ENCODE data around the gene IPO9. TPM values are rescaled to one million over a fixed set of nuclear protein-coding genes. Genes with fewer than 3 reads are reported as not detected.
"Not testable (repeated sequence)": the region's sequence is repeated elsewhere in the genome, so short reads cannot be mapped to it uniquely, and the experiment has no call there.

IPO9 gene
- total RNA-seq, 1 experiment from 2014 or later = 24.8 TPM

DNA sequence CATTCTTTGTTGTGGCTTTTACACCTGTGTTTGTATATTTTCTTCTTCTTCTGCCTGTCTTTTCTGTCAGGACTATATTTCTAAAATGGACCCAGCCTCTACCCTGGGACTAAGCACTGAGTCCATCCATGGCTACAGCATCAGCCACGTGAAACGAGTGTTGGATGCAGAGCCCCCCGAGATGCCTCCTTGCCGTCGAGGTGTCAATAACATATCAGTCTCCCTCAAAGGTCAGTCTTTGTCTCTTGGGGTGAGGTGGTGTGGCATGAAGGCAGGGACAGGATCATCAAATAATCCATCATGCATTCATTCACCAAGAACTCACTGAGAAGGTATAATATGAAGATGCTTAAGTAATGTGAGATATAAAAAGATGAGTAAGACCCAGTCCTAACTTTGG, 19.1 kb upstream of the IPO9 start:
- DNase-seq (ENCODE audit: low spot score) = no peak

DNA sequence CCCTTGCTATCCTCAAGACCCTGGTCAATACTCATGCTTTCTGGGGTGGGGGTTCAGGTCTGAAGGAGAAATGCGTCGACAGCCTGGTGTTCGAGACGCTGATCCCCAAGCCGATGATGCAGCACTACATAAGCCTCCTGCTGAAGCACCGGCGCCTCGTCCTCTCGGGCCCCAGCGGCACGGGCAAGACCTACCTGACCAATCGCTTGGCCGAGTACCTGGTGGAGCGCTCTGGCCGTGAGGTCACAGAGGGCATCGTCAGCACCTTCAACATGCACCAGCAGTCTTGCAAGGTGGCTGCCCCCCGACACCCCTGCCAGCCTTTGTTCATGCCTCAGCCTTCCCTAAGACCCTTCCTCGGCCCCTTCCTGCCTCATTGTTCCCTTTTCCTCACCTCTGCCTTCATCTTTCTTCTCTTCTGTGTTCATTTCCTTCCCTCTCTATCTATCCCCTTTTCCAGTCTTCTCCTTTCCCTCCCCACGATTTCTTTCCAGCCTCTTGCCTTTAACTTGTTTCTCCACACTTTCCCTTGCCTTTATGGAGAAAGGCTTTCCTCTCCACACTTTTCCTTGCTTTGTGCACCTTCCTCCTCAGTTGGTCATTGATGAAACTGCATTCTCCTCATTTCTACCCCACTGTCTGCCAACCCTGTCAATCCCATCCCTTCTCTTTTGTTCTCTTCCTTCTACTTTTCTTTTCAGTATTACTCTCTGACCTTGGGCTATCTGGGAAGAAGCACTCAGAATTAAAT, 18.3 kb upstream of the IPO9 start:
- DNase-seq (ENCODE audit: low spot score) = no peak

DNA sequence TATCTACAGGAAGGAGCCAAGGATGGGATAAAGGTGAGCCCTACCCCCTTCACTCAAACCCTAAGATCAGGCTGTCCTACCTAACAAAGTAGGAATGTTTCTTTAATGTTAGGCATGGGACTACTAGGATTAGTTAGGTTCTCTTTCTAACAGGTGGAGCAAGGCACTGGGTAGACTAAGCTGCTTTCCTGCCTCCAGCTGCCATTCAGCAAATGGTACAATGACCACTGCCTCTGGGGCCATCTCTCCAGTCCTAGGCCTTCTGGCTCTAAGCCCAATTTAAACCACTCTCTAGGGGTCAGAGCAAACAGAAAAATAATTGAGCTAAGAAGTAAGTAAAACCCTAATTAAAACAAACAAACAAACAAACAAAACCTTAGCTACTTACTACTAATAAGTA, 15.7 kb upstream of the IPO9 start:
- no peak for DNase-seq (ENCODE audit: low spot score)

DNA sequence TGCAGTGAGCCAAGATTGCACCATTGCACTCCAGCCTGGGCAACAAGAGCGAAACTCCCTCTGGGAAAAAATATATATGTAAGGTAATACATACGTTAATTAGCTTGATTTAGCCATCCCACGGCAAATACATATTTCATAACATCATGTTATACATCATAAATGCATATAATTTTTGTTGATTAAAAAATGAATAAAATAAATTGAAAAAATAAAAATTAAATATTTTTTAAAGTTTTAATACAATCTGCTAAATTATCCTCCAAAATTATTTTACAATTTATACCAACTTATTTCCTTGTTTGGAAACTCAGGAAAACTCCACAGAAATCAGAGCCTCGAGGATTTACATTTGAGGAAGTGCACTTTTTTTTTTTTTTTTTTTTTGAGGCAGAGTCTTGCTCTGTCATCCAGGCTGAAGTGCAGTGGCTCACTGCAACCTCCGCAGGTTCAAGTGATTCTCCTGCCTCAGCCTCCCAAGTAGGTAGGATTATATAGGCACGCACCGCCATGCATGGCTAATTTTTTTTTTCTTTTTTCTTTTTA, 12.6 kb upstream of the IPO9 start:
- no peak for DNase-seq (ENCODE audit: low spot score)

DNA sequence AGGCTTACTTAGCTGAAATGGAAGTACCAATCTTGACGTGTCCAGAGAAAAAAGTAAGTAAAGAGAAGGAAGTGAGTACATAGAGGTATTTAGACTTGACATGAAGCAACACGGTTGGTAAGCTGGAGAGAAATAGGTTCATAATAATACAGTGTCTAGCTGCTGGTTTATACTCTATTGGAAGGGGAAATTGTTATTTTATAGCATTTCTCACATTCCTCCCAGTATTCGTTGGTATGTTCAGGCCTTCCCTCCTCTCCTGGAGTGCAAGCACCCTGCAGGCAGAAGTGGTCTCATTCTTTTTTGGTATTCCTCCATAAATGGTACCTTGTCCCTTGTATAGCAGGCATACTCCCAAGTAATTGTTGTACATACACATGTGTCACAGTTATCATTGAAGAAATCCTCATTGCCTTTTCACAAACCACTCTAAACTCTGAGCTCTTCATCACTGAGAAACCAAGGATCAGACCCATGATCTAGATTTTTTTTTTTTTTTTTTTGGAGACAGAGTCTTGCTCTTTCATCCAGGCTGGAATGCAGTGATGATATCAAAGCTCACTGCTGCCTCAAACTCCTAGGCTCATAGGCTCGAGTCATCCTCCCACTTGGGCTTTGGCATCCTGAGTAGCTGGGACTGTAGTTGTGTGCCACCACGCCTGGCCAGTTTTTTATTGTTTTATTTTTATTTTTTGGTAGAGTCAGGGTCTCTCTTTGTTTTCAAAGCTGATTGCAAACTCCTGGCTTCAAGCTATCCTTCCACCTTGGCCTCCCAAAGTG, 9.8 kb upstream of the IPO9 start:
- DNase-seq (ENCODE audit: low spot score) = no peak

DNA sequence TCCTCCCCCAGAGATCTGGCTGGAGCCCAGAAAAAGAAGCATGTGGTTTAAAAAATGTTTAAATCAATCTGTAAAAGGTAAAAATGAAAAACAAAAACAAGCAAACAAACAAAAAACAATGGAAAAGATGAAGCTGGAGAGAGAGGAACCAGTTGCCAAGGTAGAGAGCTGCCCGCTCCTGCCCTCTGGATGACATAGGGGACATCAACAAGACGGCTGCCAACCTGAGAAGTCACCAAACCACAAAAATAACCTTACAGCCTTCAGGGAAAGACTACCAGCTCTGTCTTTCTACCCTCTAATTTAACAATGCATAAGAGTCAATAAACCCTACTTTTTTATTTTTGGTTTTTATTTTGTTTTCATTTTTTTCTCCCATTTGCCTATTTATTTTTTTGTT, 8.5 kb upstream of the IPO9 start:
- no peak for DNase-seq (ENCODE audit: low spot score)

DNA sequence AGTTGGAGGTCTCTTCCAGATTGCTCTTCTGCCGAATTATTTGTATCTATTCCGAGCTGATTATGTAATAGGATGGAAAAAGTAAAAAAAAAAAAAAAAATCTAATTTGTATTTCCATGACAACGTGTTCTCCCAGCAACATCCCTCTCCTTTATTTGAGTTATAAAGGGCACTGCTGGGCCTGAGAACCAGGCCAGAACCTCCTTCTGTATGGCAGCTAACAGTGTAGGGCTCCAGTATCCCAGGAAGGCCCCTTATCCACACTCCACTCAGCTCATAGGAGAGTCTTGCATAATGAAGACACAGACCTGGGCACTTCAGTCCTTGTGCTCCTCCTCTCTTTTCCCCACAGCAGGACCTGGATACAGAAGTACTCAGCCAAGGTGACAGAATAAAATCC, 3.7 kb upstream of the IPO9 start:
- no peak for DNase-seq (ENCODE audit: low spot score)

DNA sequence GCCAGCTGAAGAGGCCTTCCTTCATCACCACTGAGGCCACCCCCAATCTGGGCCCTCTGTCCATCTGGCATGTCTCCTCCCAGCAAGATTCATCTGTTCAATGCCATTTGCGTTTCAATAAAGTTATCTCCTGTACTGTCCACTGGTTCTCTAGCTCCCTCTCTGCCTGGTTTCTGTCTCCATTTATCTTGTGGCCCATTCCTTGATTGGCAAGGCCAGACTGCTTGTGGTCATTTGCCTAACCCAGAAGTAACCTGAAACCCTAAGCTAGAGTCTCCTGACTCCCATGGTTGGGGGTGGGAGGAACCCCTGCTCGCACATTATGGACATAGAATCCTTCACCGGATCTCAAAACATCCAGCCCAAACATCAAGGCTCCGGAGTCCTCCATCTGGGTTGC, 2.1 kb upstream of the IPO9 start:
- no peak for DNase-seq (ENCODE audit: low spot score)

DNA sequence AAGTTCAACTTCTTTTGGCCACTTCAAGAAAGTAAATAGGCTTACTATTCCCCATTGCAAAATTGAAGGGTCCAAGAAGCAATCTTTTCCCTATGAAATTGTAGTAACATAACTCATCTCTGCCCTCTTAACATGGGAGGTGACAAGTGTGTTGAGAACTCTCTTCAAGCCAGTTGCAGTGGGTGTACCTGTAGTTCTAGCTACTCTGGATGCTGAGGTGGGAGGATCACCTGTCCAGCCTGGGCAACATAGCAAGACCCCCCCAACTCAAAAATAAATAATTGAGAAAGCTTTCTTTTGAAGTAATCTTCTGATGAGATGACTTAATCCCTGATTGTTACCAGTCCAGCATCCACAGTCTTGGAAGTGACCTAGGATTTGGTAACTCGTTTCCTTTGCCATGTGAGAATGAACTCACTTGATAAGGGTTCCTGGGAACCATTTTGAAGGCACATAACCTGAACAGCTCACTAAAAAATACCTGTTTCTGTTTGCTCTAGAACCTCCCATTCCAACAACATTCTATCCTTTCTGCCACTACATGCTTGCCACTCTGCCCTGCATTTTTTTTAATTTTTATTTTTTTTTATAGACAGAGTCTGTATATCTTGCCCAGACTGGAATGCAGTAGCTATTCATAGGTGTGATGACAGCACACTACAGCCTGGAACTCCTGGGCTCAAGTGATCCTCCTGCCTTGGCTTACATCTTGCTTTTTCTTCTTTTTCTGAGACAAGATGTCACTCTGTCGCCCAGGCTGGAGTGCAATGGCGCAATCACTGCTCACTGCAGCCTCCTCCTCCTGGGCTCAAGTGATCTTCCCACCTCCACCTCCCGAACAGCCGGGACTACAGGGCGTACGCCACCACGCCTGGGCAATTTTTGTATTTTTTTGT, 1.4 kb upstream of the IPO9 start:
- no peak for DNase-seq (ENCODE audit: low spot score)

DNA sequence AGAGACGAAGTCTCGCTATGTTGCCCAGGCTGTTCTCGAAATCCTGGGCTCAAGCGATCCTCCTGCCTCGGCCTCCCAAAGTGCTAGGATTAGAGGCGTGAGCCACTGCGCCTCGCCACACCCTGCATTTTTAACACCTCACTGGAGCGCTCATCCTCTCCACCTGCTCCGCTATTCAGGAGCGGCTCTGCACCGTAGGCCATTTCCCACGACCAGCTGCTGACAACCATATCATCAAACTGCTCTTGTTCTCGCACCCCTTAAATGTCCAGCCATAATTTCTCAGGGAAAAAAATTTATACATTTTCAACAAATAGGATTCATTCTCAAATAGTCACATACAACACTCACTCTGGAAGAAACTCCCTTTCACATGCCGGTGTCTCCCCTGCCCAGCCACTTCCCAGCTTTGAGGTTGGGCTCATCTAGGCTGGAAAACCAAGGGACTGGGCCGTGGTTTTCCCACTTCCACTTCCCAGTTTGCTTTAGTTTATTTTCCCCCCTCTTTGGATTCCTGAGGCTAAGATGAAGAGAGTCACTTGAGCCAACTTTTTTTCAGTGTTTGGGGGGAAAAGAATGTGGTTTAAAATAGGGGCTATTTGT, 639 bp upstream of the IPO9 start:
- DNase-seq (ENCODE audit: low spot score) = no peak

DNA sequence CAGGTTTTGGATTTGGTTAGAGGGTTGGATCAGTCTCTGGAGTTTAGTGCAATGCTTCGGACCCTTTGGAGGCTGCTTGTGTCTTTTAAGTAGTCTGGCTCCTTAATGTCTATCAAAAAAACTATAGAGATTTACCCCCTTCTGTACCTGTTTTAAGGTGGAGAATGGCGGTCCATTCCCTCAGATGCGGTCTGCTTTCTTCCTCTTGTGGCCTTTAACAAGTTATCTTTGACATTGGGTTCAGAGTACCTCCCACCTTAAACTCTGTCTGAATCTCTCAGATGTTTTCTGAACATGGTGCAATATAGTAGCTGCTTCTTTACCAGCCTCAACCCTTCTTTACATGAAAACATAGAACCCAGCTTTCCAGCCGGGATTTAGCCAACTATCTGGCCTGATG, 2.4 kb downstream of the IPO9 start:
- no peak for DNase-seq (ENCODE audit: low spot score)

DNA sequence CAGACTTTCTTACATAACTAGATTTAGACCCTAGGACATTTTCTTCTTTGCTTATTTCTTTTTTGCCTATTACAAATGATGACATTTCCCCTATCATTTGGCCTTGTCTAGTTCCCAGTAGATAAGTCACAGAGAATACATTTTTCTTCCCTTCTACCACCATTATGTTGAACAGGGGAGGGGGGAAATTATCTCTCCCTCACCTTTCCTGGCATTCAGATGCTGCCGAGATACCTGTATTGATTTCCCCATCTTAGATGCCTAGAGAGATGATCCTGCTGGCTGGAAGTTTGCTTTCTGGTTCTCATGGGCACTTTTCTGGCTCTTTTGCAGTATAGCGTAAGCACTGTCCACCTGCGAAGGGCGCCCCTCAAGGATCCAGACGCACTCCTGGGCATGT, 5.7 kb downstream of the IPO9 start:
- no peak for DNase-seq (ENCODE audit: low spot score)

DNA sequence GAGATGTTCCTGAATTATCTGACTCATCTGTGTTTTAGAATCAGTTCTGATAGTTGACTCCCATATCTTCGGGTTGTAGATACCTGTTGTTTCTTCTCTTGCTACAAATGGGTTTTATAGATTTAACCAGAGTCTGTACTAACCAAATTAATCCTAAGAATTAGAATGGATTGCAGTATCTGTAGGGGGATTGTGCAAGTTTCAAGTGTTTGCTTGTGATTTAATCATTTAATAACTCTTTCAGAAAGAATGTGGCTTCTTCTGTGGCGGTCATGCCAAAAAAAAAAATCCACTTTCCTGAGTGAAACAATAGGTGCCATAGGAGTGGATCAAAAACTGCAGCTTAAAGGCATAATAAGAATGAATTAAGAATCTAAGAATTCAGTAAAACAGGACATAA, 9.4 kb downstream of the IPO9 start:
- DNase-seq (ENCODE audit: low spot score) = no peak

DNA sequence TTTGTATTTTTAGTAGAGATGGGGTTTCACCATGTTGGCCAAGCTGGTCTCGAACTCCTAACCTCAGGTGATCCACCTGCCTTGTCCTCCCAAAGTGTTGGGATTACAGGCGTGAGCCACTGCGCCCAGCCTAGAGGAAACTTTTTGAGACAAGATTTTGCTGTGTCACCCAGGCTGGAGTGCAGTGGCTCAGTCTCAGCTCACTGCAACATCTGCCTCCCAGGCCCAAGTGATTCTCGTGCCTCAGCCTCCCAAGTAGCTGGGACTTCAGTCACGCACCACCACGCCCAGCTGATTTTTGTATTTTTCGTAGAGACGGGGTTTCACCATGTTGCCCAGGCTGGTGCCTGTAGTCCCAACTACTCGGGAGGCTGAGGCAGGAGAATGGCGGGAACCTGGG, 10.1 kb downstream of the IPO9 start:
- DNase-seq (ENCODE audit: low spot score) = not testable (repeated sequence)

DNA sequence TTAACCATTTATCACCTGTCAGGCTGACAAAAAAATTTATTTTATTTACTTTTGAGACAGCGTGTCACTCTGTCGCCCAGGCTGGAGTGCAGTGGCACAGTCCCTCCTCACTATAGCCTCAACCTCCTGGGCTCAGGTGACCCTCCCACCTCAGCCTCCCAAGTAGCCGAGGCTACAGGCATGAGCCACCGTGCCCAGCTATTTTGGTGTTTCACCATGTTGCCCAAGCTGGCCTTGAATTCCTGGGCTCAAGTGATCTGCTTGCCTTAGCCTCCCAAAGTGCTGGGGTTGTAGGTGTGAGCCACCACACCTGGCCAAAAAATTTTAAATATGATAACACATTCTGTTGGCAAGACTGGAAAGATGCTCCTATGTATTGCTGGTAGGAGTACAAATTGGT, 11.1 kb downstream of the IPO9 start:
- DNase-seq (ENCODE audit: low spot score) = no peak

DNA sequence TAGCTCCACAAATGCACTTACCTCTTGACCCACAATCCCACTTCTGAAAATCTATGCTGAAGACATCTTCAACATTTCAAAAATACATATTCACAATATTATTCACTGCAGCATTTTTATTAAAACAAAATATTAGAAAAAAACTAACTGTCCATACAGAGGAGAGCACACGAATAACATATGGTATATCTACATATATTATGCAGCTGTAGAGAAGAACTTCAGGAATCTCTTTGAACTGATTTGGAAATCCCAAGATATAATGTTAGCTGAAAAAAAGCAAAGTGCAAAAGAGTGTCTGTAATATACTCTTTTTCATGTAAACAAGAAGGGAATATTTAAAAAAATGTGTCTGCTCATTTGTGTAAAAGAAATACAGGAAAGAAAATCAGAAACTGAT, 11.5 kb downstream of the IPO9 start:
- no peak for DNase-seq (ENCODE audit: low spot score)

DNA sequence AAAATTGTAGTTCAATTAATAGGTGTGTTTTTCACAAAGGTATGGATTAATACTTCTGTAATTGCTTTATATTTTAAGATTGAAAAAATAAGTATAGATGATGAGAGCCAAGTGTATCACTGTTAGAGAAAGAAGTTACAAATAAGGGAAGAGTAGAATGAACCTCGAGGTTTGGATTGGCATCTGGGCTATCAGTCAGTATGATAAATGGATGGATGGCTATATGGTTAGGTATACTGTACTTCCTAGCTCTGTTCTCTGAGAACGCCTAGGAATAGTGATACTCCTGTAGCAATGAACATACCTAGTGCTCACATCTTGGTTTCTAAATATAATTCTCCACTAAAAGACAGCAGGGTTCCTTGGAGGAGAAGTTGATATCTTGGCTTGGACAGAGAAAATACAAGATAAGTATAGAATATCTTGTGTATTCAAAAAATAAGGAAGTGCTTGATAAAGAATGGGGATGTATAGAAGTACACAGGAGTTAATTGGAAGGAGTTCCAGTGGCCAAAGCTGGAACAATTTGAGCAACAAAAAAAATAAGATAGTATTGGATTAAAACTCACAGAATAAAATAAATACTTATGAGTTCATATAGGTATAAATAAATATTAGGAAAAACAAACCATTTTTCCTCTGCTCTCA, 12.4 kb downstream of the IPO9 start:
- no peak for DNase-seq (ENCODE audit: low spot score)

DNA sequence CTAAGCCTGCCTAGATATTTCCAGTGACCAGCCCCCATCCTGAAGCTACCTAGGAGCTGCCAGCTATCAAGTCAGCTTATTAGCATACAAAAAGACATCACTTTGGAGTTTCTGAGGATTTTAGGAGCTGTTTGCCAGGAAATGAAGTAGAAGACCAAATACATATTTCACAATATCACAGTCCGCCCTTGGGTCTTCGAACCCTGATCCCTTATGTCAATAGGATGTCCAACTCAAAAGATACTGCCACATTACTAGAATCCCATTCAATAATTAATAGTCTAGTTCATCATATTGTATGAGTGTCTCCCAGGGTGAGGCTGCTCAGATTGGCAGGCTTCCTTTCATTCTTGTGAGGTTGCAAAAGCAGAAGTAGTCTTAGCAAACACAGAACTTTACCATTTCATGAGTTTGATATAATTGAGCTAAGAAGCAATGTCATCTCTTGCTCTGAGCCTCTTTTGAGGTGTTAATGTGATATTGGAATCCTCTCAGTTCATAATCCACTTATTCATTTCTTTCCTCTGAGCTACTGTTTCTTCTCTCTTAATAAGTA, 13.6 kb downstream of the IPO9 start:
- DNase-seq (ENCODE audit: low spot score) = no peak

DNA sequence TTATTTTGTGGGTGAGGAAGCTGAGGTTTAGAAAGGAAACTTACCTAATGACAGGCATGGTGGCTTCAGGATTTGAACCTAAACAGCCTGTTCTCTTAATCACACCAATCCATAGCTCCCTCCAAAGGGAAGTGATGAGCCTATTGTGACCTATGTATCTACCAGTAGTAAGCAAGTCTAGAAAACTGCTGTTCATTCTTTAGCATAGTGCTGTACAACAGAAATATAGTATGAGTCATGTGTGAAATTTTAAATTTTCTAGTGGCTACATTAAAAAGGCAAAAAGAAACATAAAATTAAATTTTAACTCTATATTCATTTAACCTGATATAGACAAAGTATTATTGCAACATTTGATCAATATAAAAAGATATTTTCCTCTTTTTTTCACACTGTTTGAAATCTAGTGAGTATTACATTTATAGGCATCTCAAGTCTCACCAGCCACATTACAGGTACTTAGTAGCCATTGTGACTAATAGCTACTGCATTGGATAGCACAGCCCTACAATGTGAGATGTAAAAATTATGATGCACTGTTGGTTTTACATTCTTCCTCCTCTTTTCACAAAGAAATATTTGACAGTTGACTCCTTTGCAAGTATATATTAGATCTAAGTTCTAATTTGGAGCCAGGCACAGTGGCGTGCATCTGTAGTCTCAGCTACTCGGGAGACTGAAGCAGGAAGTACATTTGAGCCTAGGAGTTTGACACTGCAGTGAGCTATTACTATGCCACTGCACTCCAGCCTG, 16.6 kb downstream of the IPO9 start:
- no peak for DNase-seq (ENCODE audit: low spot score)

DNA sequence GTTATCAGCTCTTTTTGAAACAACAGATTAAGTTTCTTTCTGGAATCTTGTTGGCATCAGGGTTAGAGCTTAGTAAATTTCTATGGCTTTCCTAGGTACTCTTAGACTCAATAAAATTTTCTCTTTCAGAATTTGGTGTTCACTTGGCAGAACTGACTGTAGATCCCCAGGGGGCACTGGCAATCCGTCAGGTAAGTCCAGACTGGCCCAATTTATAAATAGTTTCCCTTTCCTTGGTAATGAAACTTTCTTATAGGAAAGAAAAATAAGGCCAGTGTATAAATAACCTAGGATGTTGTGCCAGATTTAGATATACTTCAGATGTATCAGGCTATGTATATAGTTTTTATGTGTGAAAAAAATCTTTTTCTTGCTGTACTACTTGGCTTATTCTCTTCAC, 18.2 kb downstream of the IPO9 start:
- no peak for DNase-seq (ENCODE audit: low spot score)
